ENCODE measurements around the gene C3orf52.

DNA sequence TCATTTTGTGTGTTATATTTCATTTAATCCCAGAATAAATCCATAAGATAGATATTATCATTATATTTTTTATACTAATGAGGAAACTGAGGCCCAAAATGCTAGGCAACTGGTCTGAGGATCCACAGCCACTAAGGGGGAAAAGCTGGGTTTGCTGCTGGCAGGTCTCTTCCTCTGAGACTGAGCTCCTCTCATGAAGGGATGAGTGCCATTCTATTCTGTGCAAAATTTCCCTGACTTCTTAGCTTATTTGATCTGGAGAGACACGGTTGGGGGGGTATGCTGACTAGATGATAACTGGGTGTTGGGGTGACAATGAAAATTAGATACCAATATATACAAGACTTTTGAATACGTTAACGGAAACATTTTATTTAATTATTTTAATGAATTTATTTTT is 44.9 kb downstream of the C3orf52 start:
- TF ChIP-seq REST (IDR thresholded peaks at IDR 0.05; ENCODE audit: insufficient read depth in 1 of 2, low read depth in 2 of 2, low read length in 1 of 2) (no peak), SIN3A (IDR thresholded peaks at IDR 0.05; ENCODE audit: borderline replicate concordance, insufficient read depth, low read depth, low read length) (no peak), POLR2AphosphoS5 (IDR thresholded peaks at IDR 0.05; ENCODE audit: low read depth, low read length) (no peak), TCF7L2 (IDR thresholded peaks at IDR 0.05; ENCODE audit: low read depth, low read length) (no peak)
- TF ChIP-seq, protein P1, sequence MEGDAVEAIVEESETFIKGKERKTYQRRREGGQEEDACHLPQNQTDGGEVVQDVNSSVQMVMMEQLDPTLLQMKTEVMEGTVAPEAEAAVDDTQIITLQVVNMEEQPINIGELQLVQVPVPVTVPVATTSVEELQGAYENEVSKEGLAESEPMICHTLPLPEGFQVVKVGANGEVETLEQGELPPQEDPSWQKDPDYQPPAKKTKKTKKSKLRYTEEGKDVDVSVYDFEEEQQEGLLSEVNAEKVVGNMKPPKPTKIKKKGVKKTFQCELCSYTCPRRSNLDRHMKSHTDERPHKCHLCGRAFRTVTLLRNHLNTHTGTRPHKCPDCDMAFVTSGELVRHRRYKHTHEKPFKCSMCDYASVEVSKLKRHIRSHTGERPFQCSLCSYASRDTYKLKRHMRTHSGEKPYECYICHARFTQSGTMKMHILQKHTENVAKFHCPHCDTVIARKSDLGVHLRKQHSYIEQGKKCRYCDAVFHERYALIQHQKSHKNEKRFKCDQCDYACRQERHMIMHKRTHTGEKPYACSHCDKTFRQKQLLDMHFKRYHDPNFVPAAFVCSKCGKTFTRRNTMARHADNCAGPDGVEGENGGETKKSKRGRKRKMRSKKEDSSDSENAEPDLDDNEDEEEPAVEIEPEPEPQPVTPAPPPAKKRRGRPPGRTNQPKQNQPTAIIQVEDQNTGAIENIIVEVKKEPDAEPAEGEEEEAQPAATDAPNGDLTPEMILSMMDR (IDR thresholded peaks at IDR 0.05) = no peak

All from Panc1 (cell line).